Ishikawa (cell line): ENCODE measurements around the gene SMPDL3B.

Source experiments
- CEBPB ChIP-seq: IDR thresholded peaks from 2 replicates; pipeline ENCODE4 v1.6.1; 2012
- CREB1 ChIP-seq: IDR thresholded peaks from 2 replicates; pipeline ENCODE4 v1.6.1; 2012; ENCODE audit warnings: low read depth
- EGR1 ChIP-seq: IDR thresholded peaks from 2 replicates; pipeline ENCODE4 v1.6.1; 2012
- EP300 ChIP-seq: IDR thresholded peaks from 2 replicates; pipeline ENCODE4 v1.6.1; 2012; ENCODE audit warnings: borderline replicate concordance
- FOXM1 ChIP-seq: IDR thresholded peaks from 2 replicates; pipeline ENCODE4 v1.6.1; 2012; ENCODE audit warnings: low read depth, borderline replicate concordance
- MAX ChIP-seq: IDR thresholded peaks from 2 replicates; pipeline ENCODE4 v1.6.1; 2012
- RAD21 ChIP-seq: IDR thresholded peaks from 2 replicates; pipeline ENCODE4 v1.6.1; 2012; ENCODE audit warnings: low read depth
- REST ChIP-seq: IDR thresholded peaks from 2 replicates; pipeline ENCODE4 v1.6.1; 2012; ENCODE audit warnings: low read depth, mild to moderate bottlenecking
- TCF12 ChIP-seq: IDR thresholded peaks from 2 replicates; pipeline ENCODE4 v1.6.1; 2012; ENCODE audit warnings: low read depth
- TEAD4 ChIP-seq: IDR thresholded peaks from 2 replicates; pipeline ENCODE4 v1.6.1; 2012
- USF1 ChIP-seq: IDR thresholded peaks from 2 replicates; pipeline ENCODE4 v1.6.1; 2012
- YY1 ChIP-seq: IDR thresholded peaks from 2 replicates; pipeline ENCODE4 v1.6.1; 2012; ENCODE audit warnings: low read depth
- ZBTB7A ChIP-seq: IDR thresholded peaks from 2 replicates; pipeline ENCODE4 v1.6.1; 2012; ENCODE audit warnings: low read depth

GRCh38 chr1:27973771-27974416, 39.1 kb downstream of the SMPDL3B start:
- TF ChIP-seq CREB1 (no peak), MAX (no peak), TEAD4 (no peak), TCF12 (no peak), EGR1 (no peak), ZBTB7A (no peak), CEBPB (no peak), FOXM1 (no peak), EP300 (no peak), USF1 (no peak), REST (no peak), YY1 (no peak), RAD21 (no peak)
